HG03097 (cell line): ENCODE data around the gene ERICH6.
A peak's percentile ranks its signal among the peaks of the same experiment; 100 is the strongest.

ENCODE experiments used
- ATAC-seq: cut with Tn5 transposase; IDR thresholded peaks from one replicate; pipeline ENCODE4 v1.9.1; 2021; ENCODE audit not compliant: unreplicated experiment, low FRiP score

Gene ERICH6

DNA sequence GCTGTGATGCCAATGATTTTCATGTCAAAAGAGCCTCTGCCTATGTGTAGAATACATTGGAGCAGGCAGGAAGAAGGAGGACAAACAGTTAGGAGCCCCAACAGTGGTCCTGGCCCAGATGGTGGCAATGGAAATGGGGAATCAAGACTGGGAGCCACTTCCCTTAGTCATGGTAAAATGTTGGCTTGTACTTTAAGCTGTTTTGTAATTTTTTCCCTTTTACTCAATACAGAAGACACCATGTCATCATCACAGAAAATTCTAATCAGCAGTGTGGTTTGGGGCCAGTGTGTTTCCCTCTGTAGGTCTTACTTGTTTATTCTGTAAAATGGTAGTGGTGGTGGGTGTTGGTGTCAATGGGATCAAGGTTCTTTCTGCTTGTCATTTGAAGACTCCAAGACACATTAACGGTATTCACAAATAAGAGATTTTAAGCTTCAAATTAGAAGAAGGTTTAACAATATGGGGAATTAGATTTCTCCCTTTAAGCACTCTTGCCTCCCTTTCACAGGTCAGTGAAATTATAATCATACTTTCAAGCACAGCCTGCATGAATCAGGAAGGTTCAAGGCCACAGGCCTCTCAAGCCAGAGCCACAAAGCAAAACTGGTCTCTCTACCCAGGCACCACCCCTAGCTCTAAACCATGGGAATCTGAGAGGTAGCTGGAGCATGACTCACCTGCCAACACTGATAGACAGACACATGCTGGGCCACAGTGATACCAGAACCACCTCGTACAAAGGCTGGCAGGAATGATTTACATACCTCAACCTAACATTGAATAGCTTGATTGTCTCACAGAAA is 34.4 kb upstream of the ERICH6 start:
- peak; percentile 34 for ATAC-seq

DNA sequence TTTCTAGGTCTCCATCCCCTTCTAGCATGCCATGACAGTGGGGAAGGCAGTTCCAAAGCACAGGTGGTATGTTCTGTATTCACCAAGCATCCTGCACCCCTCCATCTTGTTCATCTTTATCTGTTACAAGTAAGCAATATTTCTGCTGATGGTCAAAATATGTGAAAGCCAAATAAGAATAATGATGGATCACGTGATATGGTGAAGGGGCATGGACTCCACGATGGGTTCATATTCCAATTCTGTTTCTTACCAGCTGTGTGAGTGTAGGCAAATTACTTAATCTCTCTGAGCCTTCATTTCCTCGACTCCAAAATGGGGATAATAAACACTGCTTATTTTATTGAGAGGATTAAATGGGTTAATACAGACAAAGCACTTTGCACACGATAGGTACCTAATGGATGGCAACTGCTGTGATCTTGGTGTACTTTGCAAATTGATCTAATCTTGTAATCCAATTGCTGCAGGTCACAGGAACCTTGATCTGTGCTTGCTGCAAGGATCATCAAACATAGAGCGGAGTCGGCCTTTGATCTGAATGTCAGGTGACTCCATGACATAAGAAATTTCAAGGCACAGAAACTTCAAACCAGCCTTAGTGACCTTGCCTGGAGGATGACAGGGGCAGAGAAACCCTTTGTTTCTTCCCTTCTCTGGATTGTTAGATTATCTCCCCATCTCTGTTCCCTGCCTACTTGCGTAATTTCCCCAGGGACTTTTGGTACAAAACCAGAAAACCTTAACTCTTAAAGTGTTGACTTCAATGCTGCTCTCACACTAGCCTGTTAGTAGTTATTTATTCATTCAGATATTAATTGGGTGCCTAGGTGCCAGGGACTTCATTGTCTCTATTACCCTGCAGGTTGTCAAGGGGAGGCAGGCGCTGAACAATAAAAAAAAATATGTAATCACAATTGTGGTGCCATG is 33.4 kb upstream of the ERICH6 start:
- ATAC-seq: no peak

DNA sequence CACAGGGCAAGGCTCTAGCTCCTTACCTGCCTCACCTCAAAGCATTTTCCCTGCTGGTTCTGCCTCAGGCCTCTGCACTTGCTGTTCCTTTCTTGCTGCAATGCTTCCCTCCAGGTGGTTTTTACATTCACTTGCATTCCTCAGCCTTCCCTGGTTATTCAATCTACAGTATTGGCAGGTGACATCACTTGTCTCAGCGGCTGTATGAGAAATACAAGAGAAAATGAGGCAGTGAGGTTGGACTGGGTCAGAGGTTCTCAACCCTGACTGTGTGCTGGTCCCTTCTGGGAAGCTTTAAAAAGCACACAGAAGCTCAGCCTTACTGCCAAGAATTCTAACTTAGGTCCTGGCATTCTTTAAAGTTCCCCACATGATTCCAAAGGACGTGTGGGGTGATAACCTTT is 32.6 kb upstream of the ERICH6 start:
- ATAC-seq: no peak

DNA sequence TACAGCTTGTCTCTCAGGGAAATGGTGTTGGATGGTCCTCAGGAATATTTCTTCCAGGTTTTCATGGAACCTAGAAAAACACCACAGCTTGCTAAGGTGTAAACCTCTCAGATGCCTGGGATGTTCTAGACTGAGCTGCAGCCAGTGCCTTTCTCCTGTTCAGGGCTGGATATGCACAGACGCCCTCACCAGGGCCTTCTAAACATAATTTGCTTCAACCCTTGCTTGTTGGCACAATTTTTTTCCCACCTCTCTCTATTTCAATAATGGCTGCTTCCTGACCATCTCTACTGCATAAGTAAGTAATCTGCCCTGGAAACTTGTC is 31.0 kb upstream of the ERICH6 start:
- ATAC-seq: no peak

DNA sequence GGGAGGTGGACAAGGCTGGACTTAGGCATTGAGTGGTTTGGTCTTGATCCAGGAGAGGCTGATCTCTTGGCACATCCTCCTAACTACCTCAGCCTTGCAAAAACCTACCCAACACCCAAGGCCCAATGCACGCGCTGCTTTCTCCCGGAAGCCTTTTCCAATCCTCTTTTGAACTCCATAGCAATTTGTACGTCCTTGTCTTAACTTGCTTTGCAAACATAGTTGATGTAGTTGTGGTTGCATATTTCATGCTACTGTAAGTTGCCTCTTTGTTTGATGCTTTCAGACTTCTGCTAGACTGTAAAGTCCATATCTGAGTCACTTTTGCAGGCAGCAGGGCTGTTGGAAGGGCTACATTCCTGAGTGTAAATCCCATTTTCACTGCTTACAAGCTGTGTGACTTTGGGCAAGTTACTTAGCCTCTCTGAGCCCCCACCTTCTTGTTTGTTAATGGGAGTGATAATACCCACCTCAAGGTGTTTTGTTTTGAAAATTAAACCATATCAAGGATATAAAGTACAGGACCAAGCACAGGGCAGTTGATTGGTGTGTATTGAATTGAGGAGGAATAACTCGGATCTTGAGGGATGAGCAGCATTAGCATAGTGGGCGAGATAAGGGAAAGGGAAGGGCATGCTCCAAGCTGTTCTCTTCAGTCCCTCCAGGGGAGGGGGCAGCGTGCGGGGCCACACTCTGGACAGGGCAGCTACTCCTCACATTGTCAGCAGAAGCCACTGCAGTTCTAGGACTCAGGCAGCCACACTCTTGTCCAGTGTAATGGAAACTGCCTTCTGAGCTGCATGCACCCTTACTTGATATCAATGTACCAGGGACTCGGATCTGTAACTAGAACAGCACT is 30.4 kb upstream of the ERICH6 start:
- ATAC-seq: no peak

DNA sequence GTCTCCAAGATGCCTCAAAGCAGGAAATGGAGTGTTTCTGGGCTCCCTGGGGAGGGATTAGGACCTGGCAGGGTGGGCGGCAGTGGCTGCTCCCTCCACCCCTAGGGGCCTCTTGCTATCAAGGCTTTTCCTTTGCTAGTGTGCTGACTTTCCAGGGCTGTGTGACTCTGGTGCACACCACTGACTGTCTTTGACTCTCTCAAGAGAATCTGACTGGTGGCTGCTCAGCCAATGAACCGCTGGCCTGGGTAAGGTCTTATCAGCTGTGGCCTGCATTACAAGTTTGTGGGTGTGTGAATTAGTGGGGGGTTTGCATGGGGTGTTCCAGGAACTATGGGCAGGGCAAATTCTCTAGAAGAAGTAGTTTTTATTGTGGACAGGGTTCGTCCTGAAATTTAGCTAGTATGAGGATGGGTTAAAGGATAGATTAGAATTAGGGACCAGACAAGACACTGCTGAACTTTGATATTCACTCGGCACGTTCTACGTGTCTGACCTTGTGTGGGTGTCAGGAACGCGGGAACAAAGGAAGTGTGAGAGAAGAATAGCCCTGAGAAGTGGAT is 29.7 kb upstream of the ERICH6 start:
- ATAC-seq: no peak

DNA sequence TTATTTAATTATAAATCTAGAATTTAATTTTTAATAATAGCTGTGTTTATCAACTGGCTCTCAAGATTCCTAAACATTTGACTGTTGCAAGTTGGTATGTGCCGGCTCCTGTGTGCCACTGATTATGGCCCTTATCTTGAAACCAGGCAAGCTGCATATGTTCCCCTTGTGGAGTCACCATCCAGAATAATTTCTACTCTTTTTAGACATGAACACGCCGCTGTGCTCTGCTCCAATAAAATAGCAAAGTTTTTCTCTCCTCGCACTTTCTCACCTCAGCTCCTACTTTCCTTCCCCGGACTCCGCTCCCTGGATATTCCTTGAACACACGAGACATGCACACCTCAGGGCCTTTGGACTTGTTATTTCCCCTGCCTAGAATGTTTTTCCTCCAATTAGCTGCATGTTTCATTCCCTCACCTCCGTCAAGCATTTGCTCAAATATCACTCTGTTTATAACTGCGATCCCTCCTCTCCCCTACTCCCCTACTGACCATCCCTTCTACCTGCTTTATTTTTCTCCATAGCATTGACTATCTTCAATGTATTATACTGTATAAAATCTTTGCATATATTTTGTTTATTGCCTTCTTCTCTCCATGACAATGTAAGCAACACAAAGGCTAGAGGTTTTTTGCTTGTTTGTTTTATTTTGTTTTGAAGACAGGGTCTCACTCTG is 26.1 kb upstream of the ERICH6 start:
- ATAC-seq: no peak

DNA sequence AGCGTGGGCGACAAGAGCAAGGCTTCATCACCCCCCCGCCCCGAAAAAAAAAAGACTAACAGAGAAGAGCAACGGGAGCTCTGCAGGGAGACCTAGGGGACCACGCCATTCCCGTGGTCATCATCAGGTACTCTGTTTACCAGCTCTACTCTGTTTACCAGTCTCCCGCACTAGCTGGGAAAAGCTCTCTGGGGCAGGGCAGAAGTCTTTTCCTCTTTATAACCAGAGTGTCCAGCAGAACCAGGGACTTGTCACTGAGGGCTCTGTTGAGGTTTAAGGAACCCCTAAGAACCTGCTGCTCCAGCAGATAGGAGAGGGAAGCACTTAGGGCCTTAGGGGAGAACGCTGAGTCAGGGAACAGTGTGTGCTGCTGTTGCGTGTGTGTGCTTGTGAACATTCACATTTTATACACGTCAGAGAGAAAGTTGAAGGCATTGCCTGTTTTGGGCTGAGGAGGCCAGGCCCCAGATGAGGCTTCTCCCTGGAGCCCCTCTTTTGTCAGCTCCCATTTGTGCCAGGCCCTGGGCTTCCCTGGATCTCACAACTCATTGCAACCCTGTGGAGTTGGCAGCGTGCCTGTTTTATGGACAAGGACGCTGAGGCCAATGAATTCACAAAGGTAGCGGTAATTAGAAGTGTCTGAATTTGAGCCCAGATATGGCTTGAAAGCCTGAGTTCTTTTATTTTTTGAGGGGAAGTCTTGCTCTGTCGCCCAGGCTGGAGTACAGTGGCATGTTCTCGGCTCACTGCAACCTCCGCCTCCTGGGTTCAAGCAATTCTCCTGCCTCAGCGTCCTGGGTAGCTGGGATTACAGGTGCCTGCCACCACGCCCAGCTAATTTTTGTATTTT is 24.2 kb upstream of the ERICH6 start:
- no peak for ATAC-seq

DNA sequence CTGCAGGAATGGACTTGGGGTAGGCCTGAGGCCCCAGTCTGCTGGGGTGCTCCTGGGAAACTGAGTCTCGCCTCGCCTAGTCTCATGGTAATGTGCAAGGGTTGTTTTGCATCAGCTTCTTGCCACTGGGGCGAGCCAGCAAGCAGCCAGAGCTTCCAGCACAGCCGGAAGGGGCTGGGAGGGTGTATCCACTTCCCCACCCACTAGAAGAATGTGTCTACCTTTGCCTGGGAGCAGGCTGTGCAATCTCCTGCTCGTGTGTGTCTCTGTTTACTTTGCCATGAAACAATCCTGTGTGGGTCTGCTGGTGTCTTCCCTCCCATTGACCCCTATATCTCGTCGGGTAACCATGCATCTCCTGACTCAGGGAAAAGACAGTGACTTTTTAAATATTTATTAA is 21.8 kb upstream of the ERICH6 start:
- ATAC-seq: no peak

DNA sequence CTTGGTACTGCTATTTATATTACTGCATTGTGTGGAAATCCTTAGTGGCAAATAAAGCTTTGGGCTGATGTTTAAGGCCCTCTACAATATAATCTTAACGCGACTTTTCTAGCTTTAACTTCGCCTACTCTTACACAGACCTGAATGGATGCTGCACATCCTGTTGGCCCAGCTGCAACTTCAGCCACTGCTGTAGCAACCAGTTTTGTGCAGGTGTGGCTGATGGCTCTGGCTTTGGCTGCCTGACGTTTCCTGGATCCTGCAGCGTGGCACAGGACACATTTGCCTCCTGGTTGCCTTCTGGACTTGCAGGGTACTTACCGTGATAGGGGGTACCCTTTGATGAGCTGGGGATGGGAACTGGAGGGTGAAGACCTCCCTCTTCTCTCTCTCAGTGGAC is 20.2 kb upstream of the ERICH6 start:
- ATAC-seq: no peak

DNA sequence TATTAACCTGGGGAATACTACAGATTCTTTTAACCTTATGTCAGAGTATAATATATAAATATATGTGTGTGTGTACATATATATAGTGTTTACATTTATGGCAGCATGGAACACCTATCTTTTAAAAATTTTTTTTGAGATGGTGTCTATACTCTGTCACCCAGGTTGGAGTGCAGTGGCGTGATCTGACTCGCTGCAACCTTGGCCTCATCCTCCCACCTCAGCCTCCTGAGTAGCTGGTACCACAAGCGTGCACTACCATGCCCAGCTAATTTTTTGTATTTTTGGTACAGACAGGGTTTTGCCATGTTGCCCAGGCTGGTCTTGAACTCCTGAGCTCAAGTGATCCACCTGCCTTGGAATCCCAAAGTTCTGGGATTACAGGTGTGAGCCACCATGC is 18.5 kb upstream of the ERICH6 start:
- no peak for ATAC-seq

DNA sequence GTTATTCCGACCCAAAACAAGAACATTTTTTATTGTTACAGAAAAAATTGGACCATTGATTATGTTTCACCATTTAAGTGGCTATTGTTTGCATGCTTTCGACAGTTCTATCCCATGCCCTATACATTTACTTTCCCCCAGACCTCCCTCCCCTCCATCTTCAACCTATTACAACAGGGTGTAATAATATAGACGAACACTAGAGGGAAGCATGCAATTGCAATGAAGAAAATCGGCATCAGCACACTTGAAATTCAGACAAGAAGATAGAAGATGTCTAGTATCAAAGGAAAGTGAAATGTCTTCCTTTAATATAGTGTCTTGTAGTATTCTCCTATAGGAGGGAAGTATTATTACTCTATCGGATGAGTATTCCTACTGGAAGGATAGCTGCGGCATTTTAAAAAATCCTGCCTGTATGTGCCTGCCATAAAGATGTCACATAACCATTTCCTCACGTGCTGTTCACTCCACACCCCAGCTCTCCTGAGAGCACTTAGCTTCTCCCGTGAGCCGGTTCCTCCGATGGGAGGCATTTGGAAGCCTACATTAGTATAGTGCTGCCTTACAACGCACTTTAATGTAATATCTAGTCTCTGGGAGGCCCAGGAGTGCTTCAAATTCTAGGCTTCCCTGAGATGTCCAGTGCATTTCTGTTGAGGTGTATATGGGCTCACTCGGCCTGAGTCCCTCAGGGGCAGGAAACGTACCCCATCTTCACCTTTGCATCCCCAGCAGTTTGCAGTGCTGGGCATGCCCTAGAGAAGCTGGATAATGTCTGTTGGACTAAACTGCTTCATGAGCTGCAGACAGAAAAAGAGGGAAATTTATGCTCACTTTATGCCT is 17.8 kb upstream of the ERICH6 start:
- ATAC-seq: peak; percentile 72

DNA sequence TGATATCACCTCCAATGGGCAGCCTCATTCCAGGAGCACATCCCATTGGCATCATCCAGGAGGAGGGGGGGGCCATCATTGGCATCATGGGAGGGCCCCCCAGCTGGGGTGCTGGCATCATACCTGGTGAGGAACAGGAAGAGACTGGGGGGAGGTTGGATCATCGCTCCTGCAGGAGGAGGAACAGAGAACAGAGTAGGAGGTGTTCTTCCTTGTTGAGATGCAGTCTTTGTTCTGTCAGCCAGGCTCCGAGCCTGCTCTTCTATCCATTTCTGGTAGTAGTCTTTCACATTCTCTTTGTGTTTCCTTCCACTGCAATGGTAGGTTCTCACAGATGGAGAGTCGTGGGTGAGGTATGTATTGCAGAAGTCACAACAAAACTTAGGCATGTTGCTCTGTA is 16.7 kb upstream of the ERICH6 start:
- no peak for ATAC-seq

DNA sequence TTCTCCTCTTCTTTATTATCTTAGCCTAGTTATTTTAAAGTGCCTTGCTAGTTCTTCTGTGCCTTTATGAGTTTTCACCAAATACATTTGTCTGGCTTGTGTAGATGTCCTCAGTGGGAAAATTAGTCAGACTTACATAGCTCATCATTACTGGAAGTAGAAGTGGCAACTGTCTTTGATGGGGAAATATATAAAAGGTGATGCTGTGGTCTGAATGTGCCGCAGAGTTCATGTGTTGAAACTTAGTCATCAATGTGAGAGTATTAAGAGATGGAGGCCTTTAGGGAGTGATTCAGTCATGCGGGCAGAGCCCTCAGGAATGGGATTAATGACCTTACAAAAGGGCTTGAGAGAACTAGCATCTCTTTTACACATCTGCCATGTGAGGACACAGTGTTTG is 6.4 kb upstream of the ERICH6 start:
- no peak for ATAC-seq

DNA sequence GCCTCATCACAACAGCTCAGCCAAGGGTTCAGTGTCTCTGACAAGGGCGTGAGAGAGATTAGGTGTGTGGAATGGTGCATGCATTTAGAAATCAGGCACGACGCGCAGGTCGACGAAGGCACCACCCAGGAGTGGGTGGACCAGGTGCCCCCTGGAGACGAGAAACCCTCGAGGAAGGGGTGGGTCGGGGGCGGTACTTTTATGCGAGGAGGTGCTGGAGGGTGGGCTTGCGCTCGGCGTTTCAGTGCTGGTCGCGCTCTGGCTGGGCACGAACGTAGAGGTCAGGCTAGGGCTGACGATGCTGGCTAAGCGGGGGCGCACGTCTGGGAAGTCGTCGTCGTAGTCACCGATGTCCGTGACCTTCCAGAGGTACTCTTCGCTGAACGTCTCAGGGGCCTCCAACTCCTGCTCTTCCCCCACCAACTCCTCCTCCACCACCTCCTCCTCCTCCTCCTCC is 393 bp downstream of the ERICH6 start:
- ATAC-seq: peak; percentile 26

DNA sequence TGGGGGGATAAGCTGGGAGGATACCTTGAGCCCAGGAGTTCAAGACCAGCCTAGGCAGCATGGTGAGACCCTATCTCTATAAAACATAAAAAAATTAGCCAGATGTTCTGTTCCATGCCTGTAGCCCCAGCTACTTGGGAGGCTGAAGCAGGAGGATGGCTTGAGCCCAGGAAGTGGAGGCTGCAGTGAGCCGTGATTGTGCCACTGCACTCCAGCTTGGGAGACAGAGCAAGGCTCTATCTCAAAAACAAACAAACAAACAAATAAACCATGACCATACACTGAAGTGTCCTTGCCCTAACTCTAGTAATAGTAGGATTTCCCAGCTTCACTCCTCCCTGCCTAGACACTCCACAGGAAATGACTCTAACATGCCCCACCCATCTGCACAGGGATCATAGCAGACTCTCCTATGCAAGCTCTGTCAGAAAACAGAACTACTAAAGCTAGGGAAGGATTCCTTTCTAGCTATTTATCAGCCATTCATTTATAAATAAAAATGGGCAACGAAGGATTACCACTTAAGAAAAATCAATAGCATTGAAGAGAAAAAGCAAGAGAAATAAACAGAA is 4.6 kb downstream of the ERICH6 start:
- no peak for ATAC-seq

DNA sequence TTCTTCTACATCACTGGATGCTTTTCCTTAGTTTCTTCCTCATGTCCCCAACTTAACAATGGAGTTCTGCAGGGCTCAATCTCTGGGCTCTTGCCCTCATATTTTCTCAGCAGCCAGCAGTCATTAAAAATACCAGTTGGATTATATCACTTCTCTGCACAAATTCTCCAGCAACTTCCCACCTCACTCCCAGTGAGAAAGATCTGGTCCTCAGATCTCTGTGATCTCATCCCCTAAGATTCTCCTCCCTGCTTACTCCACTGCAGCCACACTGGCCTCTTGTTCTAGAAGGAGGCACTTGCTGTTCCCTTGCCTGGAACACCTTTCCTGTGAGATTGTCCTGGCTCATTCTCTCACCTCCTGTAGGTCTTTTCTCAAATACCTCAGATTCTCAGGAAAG is 6.1 kb downstream of the ERICH6 start:
- no peak for ATAC-seq
